ENCODE measurements around the gene LTN1.
"Not testable (repeated sequence)": the region's sequence is repeated elsewhere in the genome, so short reads cannot be mapped to it uniquely, and the experiment has no call there.

LTN1 gene

DNA sequence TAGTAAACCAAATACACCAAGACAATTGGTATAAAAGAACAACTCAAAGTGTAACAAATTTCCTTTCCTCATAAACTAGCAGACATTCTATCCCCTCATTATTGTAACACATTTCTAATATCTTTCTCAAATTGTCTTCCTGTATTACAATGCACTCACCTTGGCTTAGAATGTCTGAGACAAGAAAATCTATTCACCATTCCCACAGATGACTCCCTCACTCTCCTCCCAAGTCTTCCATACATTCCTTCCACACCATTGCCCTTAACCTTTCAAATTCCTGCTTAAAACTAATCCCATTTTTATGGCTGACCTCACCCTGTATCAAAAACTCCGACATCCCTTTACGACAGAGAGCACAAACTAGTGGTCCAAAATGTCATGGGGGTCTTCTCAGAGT is 56.0 kb downstream of the LTN1 start:
- ATAC-seq (replicated peaks), result no peak
- Mint-ChIP-seq H3K4me1 (ENCODE audit: low read depth in 2 of 2) (peaks cover 0 to 1% of the 10 kb centered on the region in 2 donors), H3K27ac (peak overlapping the region in 1 of 2 donors; percentile 25), H3K4me3 (no peak overlapping the region), H3K27me3 (no peaks in the 10 kb centered on the region), H3K9me3 (no peaks in the 10 kb centered on the region), H3K36me3 (ENCODE audit: insufficient read depth) (peaks cover 53% of the 10 kb centered on the region)
- no peak for DNase-seq

GRCh38 chr21:28936036-28936435 is 56.6 kb downstream of the LTN1 start:
- Mint-ChIP-seq H3K4me1 (ENCODE audit: low read depth in 2 of 2) (peaks cover 0 to 1% of the 10 kb centered on the region in 2 donors), H3K27ac (peak overlapping the region in 1 of 2 donors; percentile 25), H3K36me3 (ENCODE audit: insufficient read depth) (peaks cover 50% of the 10 kb centered on the region), H3K4me3 (no peak overlapping the region), H3K9me3 (no peaks in the 10 kb centered on the region), H3K27me3 (no peaks in the 10 kb centered on the region)
- DNase-seq (no peak), ATAC-seq (replicated peaks) (no peak)

DNA sequence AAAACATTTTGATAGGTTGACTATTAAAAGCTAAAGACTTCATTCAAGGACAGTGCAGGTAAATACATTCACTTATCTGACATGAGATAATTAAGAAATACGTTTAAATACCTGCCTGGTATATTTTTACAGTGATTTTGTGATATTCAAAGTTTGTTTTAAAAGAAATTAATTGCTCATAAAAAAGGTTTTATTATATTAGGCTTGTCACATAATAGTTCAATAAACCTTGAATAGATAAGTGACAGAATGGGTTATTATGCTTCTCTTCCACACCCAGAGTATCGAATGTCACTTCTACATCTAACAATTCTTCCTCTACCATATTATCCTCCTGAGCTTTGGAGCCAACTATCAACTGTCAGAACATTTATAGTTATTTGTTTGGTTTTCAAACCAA is 60.0 kb downstream of the LTN1 start:
- H3K27ac Mint-ChIP-seq, result no peak overlapping the region
- peaks cover 0 to 1% of the 10 kb centered on the region in 2 donors for H3K4me1 Mint-ChIP-seq (ENCODE audit: low read depth in 2 of 2)
- H3K4me3 Mint-ChIP-seq, result no peak overlapping the region
- H3K36me3 Mint-ChIP-seq (ENCODE audit: insufficient read depth), result peaks cover 48% of the 10 kb centered on the region
- ATAC-seq (replicated peaks), result no peak
- no peaks in the 10 kb centered on the region for H3K27me3 Mint-ChIP-seq
- no peak for DNase-seq
- H3K9me3 Mint-ChIP-seq, result no peaks in the 10 kb centered on the region

DNA sequence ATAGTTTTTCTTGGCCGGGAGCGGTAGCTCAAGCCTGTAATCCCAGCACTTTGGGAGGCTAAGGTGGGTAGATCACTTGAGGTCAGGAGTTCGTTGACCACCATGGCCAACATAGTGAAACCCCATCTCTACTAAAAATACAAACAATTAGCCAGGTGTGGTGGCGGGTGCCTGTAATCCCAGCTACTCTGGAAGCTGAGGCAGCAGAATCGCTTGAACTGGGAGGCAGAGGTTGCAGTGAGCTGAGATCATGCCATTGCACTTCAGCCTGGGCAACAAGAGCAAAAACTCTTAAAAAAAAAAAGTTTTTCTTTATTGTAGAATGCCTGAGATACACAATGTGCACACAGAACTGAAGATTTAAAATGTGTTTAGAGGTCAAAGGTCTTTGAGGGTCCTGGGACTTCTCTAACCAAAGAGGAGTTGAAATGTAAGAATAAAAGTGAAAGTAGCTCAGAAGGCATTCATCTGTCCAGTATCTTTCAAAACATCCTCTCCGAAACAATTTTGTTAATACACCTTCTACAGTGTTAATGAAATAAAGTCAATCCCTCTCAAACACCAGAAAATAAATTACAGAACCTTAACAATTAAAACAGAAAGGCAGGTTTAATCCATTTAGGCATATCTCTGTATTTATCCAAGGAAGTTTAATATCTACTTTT is 60.8 kb downstream of the LTN1 start:
- peaks cover 51% of the 10 kb centered on the region for H3K36me3 Mint-ChIP-seq (ENCODE audit: insufficient read depth)
- H3K9me3 Mint-ChIP-seq; ATAC-seq (replicated peaks); DNase-seq; H3K4me1 Mint-ChIP-seq (ENCODE audit: low read depth in 2 of 2); H3K27ac Mint-ChIP-seq; H3K27me3 Mint-ChIP-seq; H3K4me3 Mint-ChIP-seq: not testable (repeated sequence)

- Mint-ChIP-seq H3K27me3 (no peaks in the 10 kb centered on the region), H3K4me1 (ENCODE audit: low read depth in 2 of 2) (no peaks in the 10 kb centered on the region), H3K4me3 (no peak overlapping the region), H3K9me3 (no peaks in the 10 kb centered on the region), H3K27ac (peak overlapping the region in 1 of 2 donors; percentile 6), H3K36me3 (ENCODE audit: insufficient read depth) (peaks cover 32% of the 10 kb centered on the region)
- DNase-seq, result no peak
- no peak for ATAC-seq (replicated peaks)
These were observed 63.9 kb downstream of the LTN1 start for GRCh38 chr21:28928578-28929420.

- DNase-seq, result no peak
- Mint-ChIP-seq H3K9me3 (no peaks in the 10 kb centered on the region), H3K27me3 (no peaks in the 10 kb centered on the region), H3K4me3 (no peak overlapping the region), H3K36me3 (ENCODE audit: insufficient read depth) (peaks cover 30% of the 10 kb centered on the region), H3K4me1 (ENCODE audit: low read depth in 2 of 2) (no peaks in the 10 kb centered on the region), H3K27ac (no peak overlapping the region)
- no peak for ATAC-seq (replicated peaks)
These were observed 65.5 kb downstream of the LTN1 start for GRCh38 chr21:28927130-28927529.

- ATAC-seq (replicated peaks) (no peak), DNase-seq (no peak)
- Mint-ChIP-seq H3K27ac (no peak overlapping the region), H3K4me3 (no peak overlapping the region), H3K36me3 (ENCODE audit: insufficient read depth) (peaks cover 12% of the 10 kb centered on the region), H3K27me3 (no peaks in the 10 kb centered on the region), H3K9me3 (no peaks in the 10 kb centered on the region), H3K4me1 (ENCODE audit: low read depth in 2 of 2) (no peaks in the 10 kb centered on the region)
These were observed 69.2 kb downstream of the LTN1 start for GRCh38 chr21:28923439-28923975.

DNA sequence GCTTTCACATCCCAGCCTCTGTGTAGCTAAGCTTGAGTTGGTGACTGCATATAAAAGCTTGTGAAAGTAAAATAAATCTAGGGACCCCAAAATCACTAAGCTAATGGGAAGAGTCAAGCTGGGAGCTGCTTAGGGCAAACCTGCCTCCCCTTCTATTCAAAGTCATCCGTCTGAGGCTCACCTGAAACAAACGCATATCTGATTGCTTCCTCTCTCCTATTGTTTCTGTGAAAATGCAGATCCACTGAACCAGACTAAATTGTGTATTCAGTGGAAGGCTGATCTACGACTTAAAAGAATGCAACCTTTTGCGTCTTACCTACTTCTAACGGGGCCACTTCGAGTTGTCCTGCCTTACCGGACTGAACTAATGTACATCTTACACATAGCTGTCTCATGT is 70.3 kb downstream of the LTN1 start:
- Mint-ChIP-seq H3K4me3 (no peak overlapping the region), H3K9me3 (no peaks in the 10 kb centered on the region), H3K36me3 (ENCODE audit: insufficient read depth) (peaks cover 9% of the 10 kb centered on the region), H3K27ac (no peak overlapping the region), H3K4me1 (ENCODE audit: low read depth in 2 of 2) (no peaks in the 10 kb centered on the region), H3K27me3 (no peaks in the 10 kb centered on the region)
- ATAC-seq (replicated peaks), result no peak
- DNase-seq, result no peak

GRCh38 chr21:28916150-28916893 is 76.4 kb downstream of the LTN1 start:
- Mint-ChIP-seq H3K9me3 (no peaks in the 10 kb centered on the region), H3K27me3 (peaks cover 14 to 17% of the 10 kb centered on the region in 2 donors), H3K27ac (no peak overlapping the region), H3K4me3 (no peak overlapping the region), H3K4me1 (ENCODE audit: low read depth in 2 of 2) (no peaks in the 10 kb centered on the region), H3K36me3 (ENCODE audit: insufficient read depth) (peaks cover 4% of the 10 kb centered on the region)
- no peak for DNase-seq
- no peak for ATAC-seq (replicated peaks)

GRCh38 chr21:28913071-28913470 is 79.6 kb downstream of the LTN1 start:
- ATAC-seq (replicated peaks) (no peak), DNase-seq (no peak)
- Mint-ChIP-seq H3K4me1 (ENCODE audit: low read depth in 2 of 2) (no peaks in the 10 kb centered on the region), H3K27ac (no peak overlapping the region), H3K36me3 (ENCODE audit: insufficient read depth) (peaks cover 4% of the 10 kb centered on the region), H3K4me3 (no peak overlapping the region), H3K9me3 (no peaks in the 10 kb centered on the region), H3K27me3 (peaks cover 24 to 26% of the 10 kb centered on the region in 2 donors)

- ATAC-seq (replicated peaks) (no peak), DNase-seq (no peak)
- Mint-ChIP-seq H3K4me1 (ENCODE audit: low read depth in 2 of 2) (no peaks in the 10 kb centered on the region), H3K9me3 (no peaks in the 10 kb centered on the region), H3K36me3 (ENCODE audit: insufficient read depth) (no peaks in the 10 kb centered on the region), H3K4me3 (no peak overlapping the region), H3K27me3 (peaks cover 24 to 26% of the 10 kb centered on the region in 2 donors), H3K27ac (no peak overlapping the region)
These were observed 82.3 kb downstream of the LTN1 start for GRCh38 chr21:28910280-28910887.

DNA sequence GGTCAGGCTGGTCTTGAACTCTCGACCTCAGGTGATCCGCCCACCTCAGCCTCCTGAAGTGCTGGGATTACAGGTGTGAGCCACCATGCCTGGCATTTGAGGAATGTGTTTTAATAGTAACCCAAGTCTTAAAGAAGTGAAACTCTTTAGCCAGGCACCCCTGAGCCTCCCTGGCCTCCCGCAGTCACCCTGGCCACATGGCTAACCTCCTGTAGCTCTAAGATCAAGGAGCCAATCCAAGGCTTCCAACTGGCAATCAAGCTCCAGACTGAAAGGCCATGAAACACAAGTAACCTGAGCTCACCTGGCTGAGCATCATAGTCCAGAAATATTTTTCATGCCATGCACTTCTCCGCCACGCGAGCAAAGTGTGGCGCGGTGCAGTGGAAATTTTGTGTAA is 84.3 kb downstream of the LTN1 start:
- Mint-ChIP-seq H3K27me3 (peaks cover 21 to 32% of the 10 kb centered on the region in 2 donors), H3K27ac (no peak overlapping the region), H3K4me1 (ENCODE audit: low read depth in 2 of 2) (no peaks in the 10 kb centered on the region), H3K9me3 (no peaks in the 10 kb centered on the region), H3K4me3 (no peak overlapping the region), H3K36me3 (ENCODE audit: insufficient read depth) (no peaks in the 10 kb centered on the region)
- DNase-seq, result no peak
- ATAC-seq (replicated peaks), result no peak

GRCh38 chr21:28906841-28907240 is 85.8 kb downstream of the LTN1 start:
- no peak for DNase-seq
- H3K27me3 Mint-ChIP-seq, result peaks cover 9 to 37% of the 10 kb centered on the region in 2 donors
- H3K4me1 Mint-ChIP-seq (ENCODE audit: low read depth in 2 of 2), result no peaks in the 10 kb centered on the region
- H3K4me3 Mint-ChIP-seq, result no peak overlapping the region
- H3K9me3 Mint-ChIP-seq, result no peaks in the 10 kb centered on the region
- no peak for ATAC-seq (replicated peaks)
- no peak overlapping the region for H3K27ac Mint-ChIP-seq
- no peaks in the 10 kb centered on the region for H3K36me3 Mint-ChIP-seq (ENCODE audit: insufficient read depth)

Data from effector memory CD8-positive, alpha-beta T cell (primary cell).